HuH-7.5 (cell line): ENCODE data around the gene FNIP1.
"Not testable (repeated sequence)": the region's sequence is repeated elsewhere in the genome, so short reads cannot be mapped to it uniquely, and the experiment has no call there.

Experiments used
- DNase-seq: peaks from one replicate; pipeline ENCODE4 v3.0.0; 2011; ENCODE audit warnings: low spot score

The FNIP1 gene

DNA sequence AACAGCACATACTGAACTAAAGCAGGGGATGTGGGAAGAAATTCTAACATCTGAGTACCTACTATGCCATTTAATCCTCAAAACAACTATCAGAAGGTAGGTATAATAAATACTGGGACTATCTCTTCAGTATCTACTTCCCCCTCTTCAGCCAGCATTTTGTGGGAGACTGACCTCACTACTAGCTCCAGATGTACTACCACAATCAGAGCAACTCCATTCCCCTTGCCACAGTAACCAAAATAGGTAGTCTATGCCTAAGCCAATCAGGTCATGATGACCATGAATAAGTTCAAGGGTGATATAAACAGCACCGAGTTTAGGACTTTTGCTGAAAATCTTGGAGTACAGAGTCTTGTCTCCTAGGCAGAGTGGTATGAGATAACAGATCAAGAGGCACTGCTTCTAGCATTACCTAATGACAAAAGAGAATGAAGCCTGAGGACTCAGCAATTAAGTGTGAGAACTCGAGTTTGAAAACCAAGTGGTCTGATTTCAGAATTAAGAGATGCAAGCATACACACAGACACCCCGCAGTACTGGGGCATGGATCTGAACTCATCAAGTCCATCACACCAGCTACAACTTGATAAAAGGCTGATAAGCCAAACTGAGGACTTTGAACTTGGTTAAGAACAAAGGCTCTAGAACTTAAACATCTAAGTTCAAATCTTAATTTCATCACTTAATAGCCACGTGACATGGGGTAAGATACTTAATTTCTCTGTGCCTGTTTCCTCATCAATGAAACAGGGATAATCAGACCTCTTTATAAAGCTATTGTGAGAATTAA, 9.7 kb downstream of the FNIP1 start:
- no peak for DNase-seq

DNA sequence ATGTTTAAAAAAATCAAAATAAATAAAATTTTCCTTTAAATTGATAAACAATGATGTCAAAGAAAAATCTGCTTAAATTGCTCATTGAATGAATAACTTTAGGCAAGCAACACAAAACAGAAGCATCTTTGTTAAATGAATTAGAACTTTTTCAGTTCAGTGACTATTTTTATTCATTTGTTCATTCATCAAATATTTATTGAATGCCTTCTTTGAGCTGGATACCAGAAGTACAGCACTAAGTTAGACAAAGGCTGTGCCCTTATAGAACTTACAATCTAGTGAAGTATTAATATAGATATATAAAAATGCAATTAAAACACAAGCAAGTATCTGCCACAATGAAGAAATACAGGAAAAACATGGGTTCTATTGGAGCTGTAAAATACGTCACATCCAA, 10.8 kb downstream of the FNIP1 start:
- no peak for DNase-seq

DNA sequence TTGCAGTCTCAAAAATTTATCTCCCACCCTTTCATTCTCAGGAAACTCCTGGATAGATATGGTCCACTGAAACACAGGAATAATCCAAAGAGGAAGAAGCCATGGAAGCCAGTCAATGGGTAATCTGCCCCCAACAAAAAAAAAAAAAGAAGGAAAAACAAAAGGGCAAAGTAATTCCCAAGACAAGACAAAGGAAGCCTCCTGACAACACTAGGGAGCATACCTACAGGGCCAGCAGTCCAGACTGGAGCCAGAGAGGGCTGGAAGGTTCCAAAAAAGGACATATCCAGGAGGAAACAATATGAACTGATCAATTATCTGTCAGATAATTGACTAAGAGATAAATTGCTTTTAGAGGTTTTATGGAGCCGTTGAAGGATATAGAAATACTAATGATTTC, 12.9 kb downstream of the FNIP1 start:
- DNase-seq, result no peak

DNA sequence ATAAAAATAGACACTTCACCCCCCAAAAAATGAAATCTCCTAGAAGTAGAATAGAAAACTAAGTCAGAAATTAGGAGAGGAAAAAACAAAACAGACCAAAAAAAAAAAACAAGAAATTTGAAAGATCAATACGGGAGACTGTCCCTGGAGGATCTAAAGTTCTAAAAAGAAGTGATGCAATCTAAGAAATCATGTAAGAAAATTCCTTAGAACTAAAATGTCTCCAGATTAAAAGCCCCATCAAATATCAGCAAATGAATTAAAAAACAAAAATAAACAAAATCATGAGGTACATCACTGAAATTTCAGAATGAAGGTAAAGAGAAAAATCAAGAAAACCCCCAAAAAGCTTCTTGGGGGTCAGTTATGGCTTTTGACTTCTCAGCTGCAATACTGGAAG, 13.5 kb downstream of the FNIP1 start:
- no peak for DNase-seq

DNA sequence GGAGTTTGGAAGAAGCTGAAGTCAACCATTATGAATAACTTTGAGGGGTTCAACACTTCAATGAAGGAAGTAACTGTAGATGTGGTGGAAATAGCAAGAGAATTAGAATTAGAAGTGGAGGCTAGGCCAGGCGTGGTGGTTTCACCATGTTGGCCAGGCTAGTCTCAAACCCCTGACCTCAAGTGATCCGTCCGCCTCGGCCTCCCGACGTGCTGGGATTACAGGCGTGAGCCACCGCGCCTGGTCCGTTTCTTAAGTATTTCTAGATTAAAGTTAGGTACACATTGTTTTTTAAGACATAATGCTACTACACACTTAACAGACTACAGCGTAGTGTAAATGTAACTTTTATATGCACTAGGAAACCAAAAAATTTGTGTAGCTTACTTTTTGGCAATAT, 14.1 kb downstream of the FNIP1 start:
- no peak for DNase-seq

DNA sequence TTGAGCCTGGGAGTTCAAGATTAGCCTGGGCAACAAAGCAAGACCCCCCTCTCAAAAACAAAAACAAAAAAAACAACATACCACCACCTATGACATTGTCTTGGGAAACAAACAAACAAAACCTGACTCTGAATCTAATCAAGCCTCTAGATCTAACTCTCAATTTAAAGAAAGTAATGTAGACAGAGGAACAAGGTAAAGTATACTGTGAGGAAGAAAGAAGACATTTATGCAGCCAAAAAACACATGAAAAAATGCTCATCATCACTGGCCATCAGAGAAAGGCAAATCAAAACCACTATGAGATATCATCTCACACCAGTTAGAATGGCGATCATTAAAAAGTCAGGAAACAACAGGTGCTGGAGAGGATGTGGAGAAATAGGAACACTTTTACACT, 18.7 kb downstream of the FNIP1 start:
- DNase-seq, result not testable (repeated sequence)

DNA sequence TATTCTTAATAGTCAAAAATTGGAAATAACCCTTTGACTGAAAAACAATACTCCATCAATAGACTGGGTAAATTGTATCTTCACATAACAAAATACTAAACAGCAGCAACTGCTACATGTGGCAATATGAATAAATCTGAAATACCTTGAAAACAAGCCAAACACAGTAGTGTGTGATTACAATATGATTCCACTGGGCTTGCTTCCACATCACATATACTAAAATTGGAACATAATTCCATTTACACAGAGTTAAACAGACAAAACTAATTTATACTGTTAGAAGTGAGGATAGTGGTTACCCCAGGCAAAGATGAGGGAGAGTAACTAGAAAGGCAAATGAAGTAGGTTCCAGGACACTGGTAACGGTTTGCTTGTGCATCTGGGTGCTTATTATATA, 20.4 kb downstream of the FNIP1 start:
- DNase-seq, result no peak

DNA sequence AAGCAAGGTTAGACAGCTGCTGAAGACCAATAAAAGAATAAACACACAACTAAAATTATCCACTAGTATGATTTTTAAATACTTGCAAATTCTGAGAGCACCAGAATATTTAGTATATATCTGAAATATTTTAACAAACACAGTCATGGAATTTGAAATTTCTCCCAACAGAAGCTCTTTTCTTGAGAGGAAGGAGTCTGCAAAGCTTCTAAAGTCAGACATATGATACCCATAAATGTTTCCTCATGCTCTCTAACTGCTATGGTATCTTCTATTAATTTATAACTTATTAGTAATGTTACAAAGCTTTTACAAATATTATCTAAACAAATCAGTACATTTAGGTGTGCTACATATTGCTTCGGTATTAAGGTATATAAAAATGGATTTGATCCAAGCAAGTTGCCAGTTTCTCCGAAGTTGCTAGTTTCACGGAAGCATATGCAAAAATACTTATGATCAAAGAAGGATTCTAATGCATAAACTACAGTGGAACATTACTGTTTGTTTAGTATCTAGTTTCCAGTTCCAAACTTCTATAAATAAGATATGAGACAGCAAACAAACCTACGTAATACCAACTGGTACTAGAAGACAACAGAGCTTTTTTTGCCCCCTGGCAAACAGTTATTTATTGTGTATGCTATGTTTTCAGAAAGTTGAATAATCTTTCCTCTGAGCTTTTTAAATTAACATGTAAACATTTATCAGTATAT, 22.0 kb downstream of the FNIP1 start:
- no peak for DNase-seq

DNA sequence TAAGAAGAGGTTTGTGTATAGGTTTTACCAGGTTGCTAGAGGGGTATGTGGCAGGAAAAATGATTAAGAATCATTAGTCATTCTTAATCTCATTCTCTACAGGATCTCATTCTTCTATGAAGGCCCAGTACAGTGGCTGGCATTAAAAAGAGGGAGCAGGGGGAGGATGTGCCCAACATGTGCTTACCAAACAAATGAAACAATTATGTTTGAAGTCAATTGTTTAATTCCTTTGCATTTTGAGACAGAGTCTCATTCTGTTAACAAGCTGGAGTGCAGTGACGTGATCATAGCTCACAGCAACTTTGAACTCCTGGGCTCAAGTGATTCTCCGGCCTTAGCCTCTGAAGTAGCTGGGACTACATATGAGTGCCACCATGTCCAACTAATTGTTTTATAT, 23.0 kb downstream of the FNIP1 start:
- no peak for DNase-seq

DNA sequence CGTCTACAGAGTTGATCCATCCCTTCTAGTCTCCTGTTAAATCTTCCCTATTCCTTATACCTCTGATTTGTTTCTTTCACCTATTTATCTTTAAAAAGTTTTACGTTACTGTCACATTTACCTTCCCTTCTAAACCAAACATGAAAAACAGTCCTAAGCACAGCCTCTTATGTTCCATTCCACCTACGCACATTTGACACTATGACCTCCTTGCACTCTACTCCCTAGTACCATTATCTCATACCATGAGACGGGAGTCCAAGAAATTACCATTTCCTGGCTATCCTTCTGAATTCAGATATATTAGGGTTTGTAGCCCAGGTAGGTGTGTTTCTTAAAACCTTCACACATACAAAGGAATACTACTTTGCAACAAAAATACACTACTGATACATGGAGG, 25.1 kb downstream of the FNIP1 start:
- DNase-seq, result no peak

DNA sequence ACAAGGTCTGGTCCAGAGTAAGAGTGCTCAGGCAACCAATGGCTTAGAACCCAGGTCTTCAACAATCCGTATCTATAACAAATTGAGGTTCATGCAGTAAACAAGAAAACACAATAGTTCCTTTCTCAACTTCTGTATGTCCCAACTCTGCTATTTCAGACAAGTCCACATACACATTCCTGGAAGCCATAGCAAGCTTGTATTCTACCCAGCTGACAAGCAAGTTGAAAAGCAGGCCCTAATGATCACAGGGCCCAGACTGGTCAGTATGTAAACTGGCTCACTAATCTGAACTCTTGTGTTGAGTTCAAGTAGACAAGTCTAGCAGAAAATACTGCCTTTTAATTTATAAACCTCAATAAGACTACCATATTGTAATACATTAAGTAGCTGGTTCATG, 26.9 kb downstream of the FNIP1 start:
- DNase-seq, result no peak

DNA sequence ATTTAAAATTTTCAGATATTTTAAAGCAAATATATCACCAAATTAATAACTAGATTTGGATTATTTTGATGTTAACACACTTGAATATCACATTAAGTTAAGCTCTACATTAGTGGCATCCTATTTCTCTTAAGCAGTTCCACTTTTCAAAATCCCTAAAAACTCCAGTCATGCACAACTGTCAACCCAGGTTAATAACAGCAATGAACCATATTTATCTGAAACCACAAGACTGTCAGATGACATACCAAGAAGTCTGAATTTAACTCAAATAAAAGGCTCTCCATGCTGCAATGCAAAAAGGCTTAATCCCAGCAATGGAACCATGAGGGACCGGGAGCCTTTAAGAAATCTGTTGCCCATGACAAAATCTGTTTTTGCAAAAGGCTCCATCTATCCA, 27.5 kb downstream of the FNIP1 start:
- no peak for DNase-seq

DNA sequence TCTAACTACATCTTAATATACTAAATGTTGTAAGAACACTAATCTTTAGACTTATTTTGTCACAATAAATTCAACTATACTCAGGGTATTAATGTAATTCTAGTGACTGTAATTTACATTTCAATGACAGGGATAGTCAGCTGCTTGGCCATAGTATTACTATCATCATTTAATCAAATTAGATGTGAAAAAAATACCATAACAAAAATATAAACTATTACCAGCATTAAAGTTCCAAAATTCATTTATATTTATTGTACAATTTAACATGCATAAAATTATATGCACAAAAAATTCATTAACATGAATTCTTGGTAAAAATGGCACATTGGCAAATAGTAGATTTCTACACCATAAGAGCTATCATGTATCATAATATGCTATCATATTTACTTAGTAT, 28.9 kb downstream of the FNIP1 start:
- no peak for DNase-seq

DNA sequence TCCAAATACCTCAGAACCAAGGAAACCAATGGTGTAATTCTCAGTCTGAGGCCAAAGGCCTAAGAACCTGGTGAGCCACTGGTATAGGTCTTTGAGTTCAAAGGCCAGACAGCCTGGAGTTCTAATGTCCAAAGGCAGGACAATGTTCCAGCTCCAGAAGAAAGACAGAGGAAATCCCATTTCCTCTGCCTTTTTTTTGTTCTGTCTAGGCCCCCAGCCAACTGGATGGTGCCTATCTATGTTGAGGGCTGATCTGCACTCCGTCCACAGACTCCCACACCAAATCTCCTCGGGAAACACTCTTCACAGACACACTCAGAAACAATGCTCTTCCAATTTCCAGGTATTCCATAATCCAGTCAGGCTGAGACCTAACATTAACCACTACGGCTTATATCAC, 30.1 kb downstream of the FNIP1 start:
- DNase-seq, result no peak

DNA sequence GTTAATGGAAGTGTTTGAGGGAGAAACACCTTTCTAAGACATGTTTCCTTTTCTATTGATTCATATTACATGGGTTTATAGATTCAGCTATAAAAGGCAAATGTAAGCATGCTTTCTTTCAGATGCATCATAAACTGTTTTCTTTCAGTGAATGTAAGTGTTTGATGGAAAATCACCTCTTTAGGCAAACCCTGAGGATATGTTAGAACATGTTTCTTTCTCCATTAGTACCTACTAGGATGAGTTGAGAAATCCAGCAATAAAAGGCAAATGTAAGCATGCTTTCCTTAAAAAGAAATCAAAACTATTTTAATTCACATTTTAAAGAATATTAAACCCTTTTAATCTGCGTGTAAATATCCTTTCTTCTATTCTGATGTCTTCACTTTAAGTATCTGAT, 31.6 kb downstream of the FNIP1 start:
- no peak for DNase-seq

DNA sequence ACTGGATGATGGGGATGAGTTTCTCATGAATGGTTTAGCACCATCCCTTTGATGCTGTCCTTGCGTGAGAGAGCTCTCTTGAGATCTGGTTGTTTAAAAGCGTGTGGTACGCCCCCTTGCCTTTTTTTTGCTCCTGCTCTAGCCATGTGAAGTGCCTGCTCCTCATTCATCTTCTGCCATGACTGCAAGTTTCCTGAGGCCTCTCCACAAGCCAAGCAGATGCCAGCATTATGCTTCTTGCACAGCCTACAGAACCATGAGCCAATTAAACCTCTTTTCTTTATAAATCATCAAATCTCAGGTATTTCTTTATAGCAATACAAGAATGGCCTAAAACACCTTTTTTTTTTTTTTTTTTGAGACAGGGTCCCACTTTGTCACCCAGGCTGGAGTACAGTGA, 32.8 kb downstream of the FNIP1 start:
- no peak for DNase-seq

DNA sequence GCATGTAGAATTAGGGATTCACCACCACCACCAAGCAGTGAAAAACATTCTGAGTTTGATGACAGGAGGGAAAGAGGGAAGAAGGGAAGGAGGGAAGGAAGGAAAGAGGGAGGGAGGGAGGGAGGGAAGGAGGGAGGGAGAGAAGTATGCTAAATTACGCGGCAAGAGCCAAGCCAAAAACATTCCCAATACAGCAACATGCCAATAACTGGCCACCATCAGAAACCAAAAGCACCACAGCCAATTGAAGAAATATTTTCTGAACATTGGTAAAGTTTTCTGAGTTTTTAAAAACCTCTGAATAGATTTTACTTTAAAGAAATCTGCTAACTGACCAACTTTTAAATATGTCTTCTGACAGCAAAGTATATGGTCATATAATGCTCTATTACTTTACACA, 36.0 kb downstream of the FNIP1 start:
- no peak for DNase-seq

DNA sequence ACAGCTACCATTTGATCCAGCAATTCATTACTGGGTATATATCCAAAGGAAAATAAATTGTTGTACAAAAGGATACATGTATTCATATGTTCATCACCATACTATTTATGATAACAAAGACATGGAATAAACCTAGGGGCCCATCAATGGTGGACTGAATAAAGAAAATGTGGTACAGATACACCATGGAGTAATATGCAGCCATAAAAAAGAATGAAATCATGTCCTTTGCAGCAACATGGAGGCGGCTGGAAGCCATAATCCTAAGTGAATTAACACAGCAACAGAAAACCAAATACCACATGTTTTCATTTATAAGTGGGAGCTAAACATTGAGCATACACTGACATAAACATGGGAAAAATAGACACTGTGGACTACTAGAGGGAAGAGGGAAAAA, 37.1 kb downstream of the FNIP1 start:
- no peak for DNase-seq

DNA sequence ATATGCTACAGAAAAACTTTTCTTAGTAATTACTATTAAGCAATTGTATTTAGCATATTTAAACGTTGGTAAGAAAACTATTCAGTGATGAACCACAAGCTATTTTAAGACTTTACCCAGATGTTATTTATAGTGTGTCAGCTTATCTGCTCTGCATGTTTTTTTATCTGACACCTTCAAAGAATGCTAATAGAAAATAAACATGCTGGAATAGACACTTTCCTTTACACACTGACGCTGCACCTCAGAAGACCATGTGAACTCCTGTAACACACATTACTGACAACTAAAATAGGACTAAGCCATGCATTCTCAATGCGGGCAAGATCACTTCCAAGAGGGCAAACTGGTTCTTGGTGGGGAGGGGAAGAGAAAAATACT, 38.3 kb downstream of the FNIP1 start:
- no peak for DNase-seq

DNA sequence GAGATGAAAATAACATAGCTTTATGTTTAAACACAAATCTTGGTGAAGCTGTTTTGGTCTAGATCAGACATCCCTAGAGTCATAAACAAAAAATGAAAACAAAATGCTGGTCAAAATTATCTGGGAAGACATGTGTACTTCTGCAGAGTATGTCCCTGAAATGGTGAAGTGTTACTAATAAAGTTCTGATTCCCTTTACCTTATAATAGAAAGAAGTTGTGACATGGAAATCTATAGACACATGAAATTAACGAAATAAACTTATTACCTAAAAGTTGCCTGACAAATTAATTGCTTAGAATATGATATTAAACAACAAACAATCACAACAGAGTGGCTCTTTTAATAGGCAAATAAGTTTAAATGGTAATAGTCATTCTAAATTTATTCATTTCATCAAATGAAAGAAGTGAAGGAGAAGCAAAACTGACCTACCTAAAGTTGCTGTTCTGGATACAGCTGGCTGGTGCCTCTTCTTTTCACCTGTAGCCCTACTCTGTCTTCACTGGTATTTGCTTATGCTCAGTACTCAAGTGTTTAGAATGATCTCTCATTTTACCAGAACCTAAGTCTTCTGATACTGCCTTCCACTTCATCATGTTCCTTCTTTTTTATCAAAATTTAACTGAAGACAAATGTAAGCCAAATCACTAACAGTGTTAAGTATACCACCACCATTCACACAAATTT, 38.8 kb downstream of the FNIP1 start:
- DNase-seq, result no peak

DNA sequence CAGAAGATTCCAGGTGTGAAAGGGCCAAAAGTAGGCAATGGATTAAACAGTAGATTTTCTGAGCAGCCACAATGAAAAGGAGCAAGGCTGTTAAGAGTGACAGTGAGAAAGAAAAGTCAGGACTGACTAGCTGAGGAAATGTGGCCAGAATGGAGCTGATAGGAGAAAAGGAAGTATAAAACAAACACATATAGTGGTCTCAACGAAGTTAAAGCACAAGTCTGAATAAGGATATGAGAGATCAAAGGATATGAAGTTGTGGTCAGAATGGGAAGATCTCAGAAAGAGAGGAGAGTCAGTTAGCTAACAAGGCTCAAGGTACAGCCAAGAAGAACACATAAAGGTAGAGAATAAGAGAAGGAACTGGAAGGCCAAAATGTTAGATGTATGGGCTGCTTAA, 39.9 kb downstream of the FNIP1 start:
- DNase-seq, result no peak

DNA sequence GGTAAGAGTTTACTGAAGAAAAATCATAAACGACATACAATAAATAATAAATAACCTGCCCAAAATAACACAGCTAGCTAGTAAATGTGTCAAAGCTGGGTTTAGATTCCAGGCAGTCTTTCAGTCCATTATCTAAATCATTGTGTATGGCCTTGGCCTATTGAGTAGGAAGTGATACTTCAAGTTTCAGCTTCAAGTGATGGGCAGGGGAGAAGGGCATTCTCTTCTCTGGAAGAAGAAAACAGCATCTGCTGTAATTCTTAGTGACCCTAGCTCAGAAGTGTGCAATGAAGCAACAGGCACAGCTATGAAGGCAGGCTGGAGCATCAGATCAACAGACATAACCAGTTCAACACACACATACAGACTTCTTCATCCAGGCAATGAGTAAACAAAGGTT, 42.5 kb downstream of the FNIP1 start:
- no peak for DNase-seq

DNA sequence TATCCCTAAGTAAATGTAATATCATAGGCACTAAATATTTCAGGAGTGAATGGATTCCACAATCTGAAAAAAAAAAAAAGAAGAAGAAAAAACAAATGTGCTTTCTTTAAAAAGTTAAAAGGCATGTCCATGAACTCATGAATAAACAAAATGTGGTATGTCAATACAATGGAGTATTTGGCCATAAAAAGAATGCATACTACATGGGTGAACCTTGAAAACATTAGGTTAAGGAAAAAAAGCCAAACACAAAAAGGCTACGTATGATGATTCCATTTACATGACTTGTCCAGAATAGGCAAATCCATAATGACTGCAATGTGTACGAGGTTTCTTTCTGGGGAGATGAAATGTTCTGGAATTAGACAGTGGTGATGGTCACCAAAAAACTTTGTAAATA, 45.3 kb downstream of the FNIP1 start:
- DNase-seq, result no peak
